HG03139 (cell line): ENCODE results near the gene SLC6A7.

ENCODE experiments used
- ATAC-seq: cut with Tn5 transposase; IDR thresholded peaks from one replicate; pipeline ENCODE4 v1.9.1; 2021; ENCODE audit not compliant: unreplicated experiment

Gene SLC6A7

DNA sequence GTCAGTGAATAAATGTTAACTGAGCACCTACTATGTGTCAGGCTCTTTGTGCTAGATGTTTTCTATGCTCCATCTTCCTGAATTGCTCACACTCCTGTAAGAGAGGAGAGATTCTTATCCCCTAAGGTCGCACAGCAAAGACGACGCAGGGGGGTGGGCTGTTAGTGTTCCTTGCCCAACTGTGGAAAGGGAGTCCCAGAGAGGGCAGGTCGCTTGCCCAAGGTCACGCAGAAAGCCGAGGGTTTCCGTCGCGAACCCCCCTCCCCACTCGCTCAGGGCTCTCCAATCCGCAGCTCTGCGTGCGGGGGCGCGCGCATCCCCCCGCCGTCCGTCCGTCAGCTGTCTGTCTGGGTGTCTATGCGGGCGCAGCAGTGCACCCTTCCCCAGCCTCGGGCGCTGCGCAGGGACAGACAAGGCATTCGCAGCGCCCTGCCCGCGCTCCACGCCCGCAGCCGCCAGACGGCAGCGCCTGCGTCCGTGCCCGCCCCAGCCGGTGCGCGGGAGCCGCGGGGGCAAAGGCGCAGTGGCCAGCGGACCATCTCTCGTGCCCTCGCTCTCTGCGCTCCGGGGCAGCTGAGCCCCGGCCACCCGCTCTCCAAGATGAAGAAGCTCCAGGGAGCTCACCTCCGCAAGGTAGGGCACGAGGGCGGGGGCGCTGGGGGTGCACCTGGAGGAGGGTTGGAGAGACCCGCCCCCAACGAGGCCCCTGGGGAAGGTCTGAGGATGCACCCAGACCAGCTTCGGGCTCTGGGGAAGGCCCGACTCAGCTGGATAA lies at the start of gene SLC6A7:
Gene SLC6A7, plus strand, starts transcription at position 335 of the 775 bp plus-strand sequence. Its CDS starts 266 bp downstream, at position 601.
- no peak for ATAC-seq

GRCh38 chr5:150140830-150141229 lies 49.0 kb upstream of the SLC6A7 start:
- ATAC-seq = no peak

DNA sequence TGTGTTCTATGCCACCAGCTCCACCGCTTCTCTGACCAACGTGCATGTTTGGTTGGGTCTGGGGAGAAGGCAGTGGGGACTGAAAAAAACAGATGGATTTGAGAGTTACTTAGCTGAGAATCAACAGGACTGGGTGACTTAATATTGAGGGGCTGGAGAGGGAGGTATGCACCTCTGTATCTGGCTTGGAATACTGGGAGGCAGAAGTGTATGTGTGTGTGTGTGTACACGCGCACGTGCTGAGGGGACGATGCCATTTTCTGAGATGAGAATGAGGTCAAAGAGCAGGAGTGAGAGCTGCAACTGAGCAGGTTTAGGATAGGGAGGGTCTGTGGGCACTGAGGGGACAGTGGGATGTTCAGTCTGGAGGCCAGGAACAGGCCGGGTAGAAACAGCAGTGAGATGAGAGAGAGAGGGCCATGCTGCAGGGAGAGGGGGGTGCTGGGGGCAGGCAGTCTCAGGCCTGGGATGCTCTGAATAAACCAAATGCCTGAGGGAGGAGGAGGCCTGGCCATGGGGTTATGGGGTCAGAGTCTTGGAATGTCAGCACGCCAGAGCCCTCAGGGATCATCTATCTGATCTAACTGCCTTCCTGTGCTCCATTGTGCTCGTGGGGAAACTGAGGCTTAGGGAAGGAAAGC lies 48.2 kb upstream of the SLC6A7 start:
- ATAC-seq = no peak

GRCh38 chr5:150142185-150142958 lies 47.5 kb upstream of the SLC6A7 start:
- no peak for ATAC-seq

- no peak for ATAC-seq
Observed at GRCh38 chr5:150142959-150143349, 46.9 kb upstream of the SLC6A7 start.

- ATAC-seq = no peak
Observed at GRCh38 chr5:150143350-150144245, 46.3 kb upstream of the SLC6A7 start.

GRCh38 chr5:150144246-150144801 lies 45.5 kb upstream of the SLC6A7 start:
- no peak for ATAC-seq

- no peak for ATAC-seq
Observed at GRCh38 chr5:150144879-150145278, 45.0 kb upstream of the SLC6A7 start.

DNA sequence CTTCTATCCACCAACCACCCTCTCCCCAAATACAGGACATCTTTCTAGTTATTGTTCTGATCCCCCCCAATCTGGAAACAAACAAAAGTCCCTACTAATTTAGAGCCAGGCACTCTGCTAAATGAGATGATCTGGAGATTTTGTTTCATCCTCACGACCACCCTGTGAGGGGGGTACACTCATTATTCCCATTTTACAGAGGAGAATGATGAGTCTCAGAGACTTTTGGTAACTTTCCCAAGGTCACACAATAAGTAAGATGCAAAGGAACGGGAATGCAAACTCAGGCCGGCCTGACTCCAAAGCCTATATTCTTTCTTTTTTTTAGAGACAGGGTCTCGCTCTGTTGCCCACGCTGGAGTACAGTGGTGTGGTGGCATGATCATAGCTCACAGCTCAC lies 43.6 kb upstream of the SLC6A7 start:
- no peak for ATAC-seq

DNA sequence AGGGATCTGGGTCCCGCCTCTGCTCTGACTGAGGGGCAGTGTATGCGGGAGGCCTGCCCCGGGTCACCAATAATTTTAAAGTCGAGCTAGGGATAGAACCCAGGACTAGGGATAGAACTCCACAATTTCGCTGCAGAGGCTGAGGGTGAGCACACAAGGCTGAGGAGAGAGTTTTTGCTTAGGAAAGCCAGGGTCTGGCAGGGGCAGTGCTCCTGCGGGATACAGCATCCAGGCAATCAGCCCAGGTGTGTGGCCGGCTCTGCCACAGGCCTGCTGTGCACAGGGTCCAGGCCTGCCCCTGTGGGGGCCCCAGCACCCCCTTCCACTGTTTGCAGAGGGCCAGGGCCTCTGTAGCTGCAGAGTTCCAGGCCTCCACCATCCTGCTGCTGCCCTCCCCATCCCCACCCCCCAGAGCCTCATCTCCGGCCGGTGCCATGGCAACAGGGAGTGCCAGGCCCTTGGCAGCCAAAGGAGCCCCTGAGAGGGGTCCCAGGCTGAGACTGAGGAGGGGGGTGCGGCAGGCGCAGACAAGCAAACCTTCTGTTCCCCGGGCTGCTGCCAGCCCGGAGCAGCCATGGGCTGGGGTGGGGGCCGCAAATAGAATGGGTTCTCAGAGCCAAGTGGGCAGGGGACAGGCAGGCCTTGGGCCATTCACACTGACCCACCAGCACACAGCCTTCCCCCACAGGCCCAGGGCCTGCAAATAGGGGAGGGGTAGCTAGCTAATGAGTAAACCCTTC lies 42.8 kb upstream of the SLC6A7 start:
- ATAC-seq = no peak

DNA sequence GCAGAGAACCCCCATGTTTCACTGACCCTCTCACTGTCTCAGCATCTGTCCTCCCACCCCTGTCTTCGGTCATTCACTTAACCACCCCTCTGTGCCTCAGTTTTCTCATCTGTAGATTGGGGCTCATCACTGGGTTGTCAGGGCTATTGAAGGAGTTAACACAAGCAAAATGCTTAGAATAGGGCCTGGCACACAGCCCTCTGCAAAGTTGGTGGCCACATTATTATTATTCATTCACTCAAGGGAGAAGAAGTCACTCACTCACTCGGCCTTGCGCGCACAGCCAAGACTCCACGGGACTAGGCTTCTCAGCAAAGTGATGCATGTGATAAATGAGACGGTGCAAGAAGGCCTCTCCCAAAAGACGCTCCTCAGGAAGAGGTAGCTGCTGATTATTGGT lies 42.2 kb upstream of the SLC6A7 start:
- no peak for ATAC-seq

DNA sequence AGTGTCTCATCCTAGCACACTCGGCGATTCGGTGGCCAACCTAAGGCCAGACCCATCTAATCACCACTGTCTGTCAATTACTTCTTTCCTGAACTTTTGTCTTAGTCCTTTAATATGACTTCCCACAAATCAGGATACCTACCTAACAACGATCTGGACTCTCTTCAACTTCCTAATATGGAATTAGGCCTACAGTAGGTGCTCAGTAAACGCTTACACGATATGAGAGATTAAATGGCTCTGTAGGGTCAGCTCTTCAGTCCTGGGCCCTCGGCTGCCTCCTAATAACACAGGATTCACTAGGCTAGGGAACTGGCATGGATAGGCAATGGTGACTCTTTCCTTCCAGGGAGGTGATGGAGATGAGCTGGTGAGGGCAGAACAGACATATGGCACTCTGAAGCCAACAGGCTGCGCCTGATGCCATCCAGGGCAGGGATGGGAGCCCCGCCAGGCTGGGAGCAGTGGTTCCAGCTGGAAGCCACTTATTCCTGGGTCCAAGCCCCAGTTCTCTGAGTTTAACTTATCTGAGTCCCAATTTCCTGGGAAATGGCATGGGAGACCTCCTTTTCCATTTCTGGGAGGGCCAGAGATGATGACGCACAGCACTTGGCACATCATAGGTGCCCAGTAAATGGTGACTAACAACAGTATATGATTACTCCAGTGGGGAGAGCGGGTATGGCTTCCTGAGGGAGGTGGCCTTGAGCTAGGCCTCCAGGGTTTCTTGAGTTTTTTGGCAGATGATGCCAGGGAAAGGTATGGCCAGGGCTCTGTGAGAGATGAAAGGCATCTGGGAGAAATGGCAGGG lies 41.5 kb upstream of the SLC6A7 start:
- ATAC-seq = no peak

GRCh38 chr5:150149618-150150017 lies 40.2 kb upstream of the SLC6A7 start:
- ATAC-seq = no peak

- no peak for ATAC-seq
Observed at GRCh38 chr5:150152636-150153462, 37.0 kb upstream of the SLC6A7 start.

- ATAC-seq = no peak
Observed at GRCh38 chr5:150153483-150153882, 36.4 kb upstream of the SLC6A7 start.

DNA sequence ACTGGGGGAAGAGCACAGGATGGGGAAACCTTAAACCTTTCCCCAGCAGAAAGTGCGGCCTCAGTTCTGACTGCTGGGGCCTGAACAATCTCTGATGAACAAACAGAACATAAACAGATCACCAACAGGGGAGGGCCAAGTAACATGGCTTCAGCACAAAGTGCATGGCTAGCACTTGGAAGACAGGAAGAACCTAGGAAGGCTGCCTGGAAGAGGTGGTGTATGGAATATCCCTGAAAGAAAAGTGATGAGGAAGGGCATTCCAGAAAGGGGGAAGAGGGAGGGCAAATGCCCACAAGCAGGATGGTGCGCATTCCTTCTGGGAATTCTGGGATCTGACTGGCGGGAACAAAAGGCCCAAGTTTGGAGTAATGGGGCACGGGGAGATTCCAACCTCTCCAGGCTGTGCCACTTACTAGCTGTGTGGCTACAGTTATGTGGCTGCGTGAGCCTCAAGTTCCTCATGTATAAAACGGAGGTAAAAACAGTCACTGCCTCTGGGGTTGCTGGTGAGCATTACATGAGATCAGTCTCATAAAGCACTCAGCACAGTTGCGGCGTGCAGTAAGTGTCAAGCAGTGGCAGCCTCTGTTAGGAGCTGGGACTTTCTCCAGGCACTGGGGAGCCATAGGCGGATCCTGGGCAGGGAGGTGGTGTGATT lies 35.8 kb upstream of the SLC6A7 start:
- ATAC-seq = no peak

- no peak for ATAC-seq
Observed at GRCh38 chr5:150154618-150155128, 35.2 kb upstream of the SLC6A7 start.
